Heart left ventricle (tissue), 16 donors: ENCODE data around the gene MST1R. TPM values are rescaled to one million over a fixed set of nuclear protein-coding genes. Genes with fewer than 3 reads are reported as not detected.

Source experiments
- ATAC-seq, 4 donors: fragments of 200-7000 bp; cut with Tn5 transposase; one replicate each; pipeline ENCODE4 v1.9.1; 2020 to 2022; ENCODE audit warnings: moderate library complexity in 4 of 4, mild to moderate bottlenecking in 3 of 4, moderate number of reproducible peaks in 1 of 4
- DNase-seq, 5 donors: peaks; one replicate each; pipeline ENCODE4 v3.0.0-alpha.2; 2020
- H3K27ac ChIP-seq, 12 donors: fragments of 200-600 bp; sonication (generic) in 4 of 12; one replicate each; pipeline versions ENCODE4 v1.5.0 to v1.8.0; 2016 to 2022; ENCODE audit warnings: mild to moderate bottlenecking in 2 of 12
- H3K27me3 ChIP-seq, 9 donors: fragments of 200-600 bp; sonication (generic) in 2 of 9; one replicate each; pipeline versions ENCODE4 v1.5.1 to v1.8.0; 2016 to 2022; ENCODE audit warnings: mild to moderate bottlenecking in 3 of 9
- H3K36me3 ChIP-seq, 9 donors: fragments of 200-600 bp; sonication (generic) in 2 of 9; one replicate each; pipeline versions ENCODE4 v1.5.0 to v1.8.0; 2018 to 2022; ENCODE audit warnings: mild to moderate bottlenecking in 2 of 9
- H3K4me1 ChIP-seq, 12 donors: fragments of 200-600 bp; sonication (generic) in 4 of 12; one replicate each; pipeline versions ENCODE4 v1.5.0 to v1.8.0; 2016 to 2022; ENCODE audit warnings: mild to moderate bottlenecking in 3 of 12
- H3K4me3 ChIP-seq, 12 donors: fragments of 200-600 bp; sonication (generic) in 4 of 12; one replicate each; pipeline versions ENCODE4 v1.5.0 to v1.8.0; 2017 to 2022; ENCODE audit warnings: mild to moderate bottlenecking in 9 of 12, moderate library complexity in 4 of 12
- H3K9me3 ChIP-seq, 12 donors: fragments of 200-600 bp; sonication (generic) in 4 of 12; one replicate each; pipeline versions ENCODE4 v1.5.0 to v1.8.0; 2016 to 2022; ENCODE audit warnings: mild to moderate bottlenecking in 1 of 12
- CTCF ChIP-seq, 12 donors: fragments of 200-600 bp; sonication (generic) in 4 of 12; IDR thresholded peaks; one replicate each; pipeline versions ENCODE4 v1.5.0 to v1.8.0; 2018 to 2022; ENCODE audit warnings: antibody characterized with exemption in 12 of 12, mild to moderate bottlenecking in 5 of 12
- POLR2A ChIP-seq, 2 donors: fragments of 450-650 bp; IDR thresholded peaks; one replicate each; pipeline ENCODE4 v1.6.1; 2017; ENCODE audit warnings: antibody characterized with exemption in 2 of 2, mild to moderate bottlenecking in 2 of 2, moderate library complexity in 2 of 2
- whole genome bisulfite sequencing, 4 donors: extraction: QIAGEN DNeasy Blood & Tissue Kit in 2 of 4; methylation state at CpG; one replicate each; pipeline versions ENCODE4 v1.1.5 to v1.1.7; 2013 to 2018; 5-methylcytosine and 5-hydroxymethylcytosine counted together
- intact Hi-C, 10 donors: fragments of 100-400 bp; cut with DNase I; formaldehyde crosslinking; loops; one replicate each; pipeline versions ENCODE4 v1.11.1 to v1.14.2; 2022
- polyA plus RNA-seq, 2 donors: library from polyadenylated mRNA; stranded (reverse); fragments of 200-250 nt; gene quantifications; one replicate each; pipeline ENCODE4 v1.2.3, GENCODE V29; 2013
- total RNA-seq, 9 donors: library from RNA; depleted of rRNA in 2 of 9; stranded (reverse); fragments of >200 nt in 2 of 9; fragmentation: NEBNext Ultra II Directional in 3 of 9; extraction: Animal tissue kit (Norgen Biotek cat#: 25700) in 3 of 9; gene quantifications; one replicate each; pipeline versions ENCODE4 v1.1.0 to v1.2.4, GENCODE V29; 2016 to 2023
- donor health status: ischemic (EF 13 %, LVEDD 7.1; RV severe dilation, severe dysfunction).
- donor health status: healthy with polysubstance abuse.
- donor health status: DM: no; HTN: yes; CAD: no.
- donor health status: DM: no; HTN: no; CAD: no.
- donor health status: ischemic (EF 25% LVEDD 6.9; RV normal size, moderate dysfunction).
- donor health status: ischemic (EF 25% LVEDD 5.7; RV mildly dilated, moderate dysfunction).
- donor health status: healthy.
- donor health status: DM: yes; HTN: yes; CAD: no.
- donor health status: ischemic (EF 35%, LVEDD 5.7; RV mildly dilated, moderate dysfunction).
- donor health status: nonischemic (EF 11% LVEDD 7.7; RV severe dilation, severe dysfunction).
- donor health status: DM: yes; HTN: yes; CAD: no.
- donor health status: PGD.
- donor health status: ischemic (EF 29% LVEDD 5.4; RV normal size, mild dysfunction).
- donor health status: nonischemic (EF 23%, LVEDD 6.1; RV moderate dilation, normal function).

MST1R gene
- total and polyA plus RNA-seq, 11 donors, result 0.79 to 8.9 (median 1.8) TPM

- peaks cover 3 to 24% (median 12%) of the 10 kb centered on the region in 12 donors for H3K4me1 ChIP-seq
- intact Hi-C loops, result loop anchor here in 1 of 10 donors (10.0 kb wide), 1 partner anchor 194 kb away; no protein-coding TSS in a partner anchor
- 81 to 85% (median 82%) methylated on average over 6 of the region's 6 CpGs for WGBS, 4 donors
- H3K4me3 ChIP-seq, result no peak overlapping the region
- no peaks in the 10 kb centered on the region for H3K27me3 ChIP-seq
- TF ChIP-seq POLR2A (IDR thresholded peaks at IDR 0.05) (no peak), CTCF (IDR thresholded peaks at IDR 0.05) (no peak)
- H3K9me3 ChIP-seq, result no peaks in the 10 kb centered on the region
- DNase-seq, result no peak
- H3K27ac ChIP-seq, result no peak overlapping the region
- no peak for ATAC-seq
- H3K36me3 ChIP-seq, result no peaks in the 10 kb centered on the region
Measured at GRCh38 chr3:49898991-49899390, 4.7 kb downstream of the MST1R start.

GRCh38 chr3:49896345-49896744, 7.3 kb downstream of the MST1R start:
- DNase-seq (no peak), ATAC-seq (peak in 1 of 4 donors; percentile 28)
- Histone ChIP-seq H3K27me3 (no peaks in the 10 kb centered on the region), H3K36me3 (no peaks in the 10 kb centered on the region), H3K27ac (no peak overlapping the region), H3K9me3 (no peaks in the 10 kb centered on the region), H3K4me3 (no peak overlapping the region), H3K4me1 (peaks cover 0 to 9% (median 7%) of the 10 kb centered on the region in 12 donors)
- TF ChIP-seq CTCF (IDR thresholded peaks at IDR 0.05), result no peak
- no peak for TF ChIP-seq POLR2A (IDR thresholded peaks at IDR 0.05)
- WGBS, 4 donors, result 59 to 75% (median 74%) methylated on average over 4 to 5 of the region's 5 CpGs
- intact Hi-C loops, result loop anchor here in 1 of 10 donors (10.0 kb wide), 1 partner anchor 192 kb away; no protein-coding TSS in a partner anchor

- intact Hi-C loops, result loop anchor here in 1 of 10 donors (10.0 kb wide), 1 partner anchor 191 kb away; no protein-coding TSS in a partner anchor
- ATAC-seq, result no peak
- DNase-seq, result no peak
- Histone ChIP-seq H3K4me3 (no peak overlapping the region), H3K36me3 (no peaks in the 10 kb centered on the region), H3K27ac (no peak overlapping the region), H3K4me1 (peaks cover 0 to 4% (median 2%) of the 10 kb centered on the region in 12 donors), H3K27me3 (no peaks in the 10 kb centered on the region), H3K9me3 (no peaks in the 10 kb centered on the region)
- 96 to 99% (median 98%) methylated on average over 4 to 9 of the region's 9 CpGs for WGBS, 4 donors
- TF ChIP-seq POLR2A (IDR thresholded peaks at IDR 0.05) (no peak), CTCF (IDR thresholded peaks at IDR 0.05) (no peak)
Measured at GRCh38 chr3:49895791-49896190, 7.9 kb downstream of the MST1R start.

GRCh38 chr3:49889296-49889695, 14.4 kb downstream of the MST1R start:
- Histone ChIP-seq H3K4me3 (no peak overlapping the region), H3K36me3 (no peaks in the 10 kb centered on the region), H3K27ac (no peak overlapping the region), H3K4me1 (peaks cover 0 to 8% (median 0%) of the 10 kb centered on the region in 12 donors), H3K9me3 (no peaks in the 10 kb centered on the region), H3K27me3 (no peaks in the 10 kb centered on the region)
- intact Hi-C loops, result no loop called here
- WGBS, 4 donors, result 82 to 89% (median 85%) methylated on average over 10 of the region's 10 CpGs
- no peak for ATAC-seq
- no peak for DNase-seq
- TF ChIP-seq CTCF (IDR thresholded peaks at IDR 0.05), result no peak
- TF ChIP-seq POLR2A (IDR thresholded peaks at IDR 0.05), result no peak
